Measurements from ENCODE around the gene ELK1.
A peak's percentile ranks its signal among the peaks of the same experiment; 100 is the strongest.

Gene ELK1

GRCh38 chrX:47650164-47651042 is at the start of gene ELK1:
ELK1 (minus strand) TSS chrX:47650563; CDS start chrX:47641441, 9,122 bp downstream.
- Histone ChIP-seq H3K27ac (peak within 1 kb of the TSS; percentile 88), H3K4me3 (ENCODE audit: low read depth, low read length) (peak within 1 kb of the TSS; percentile 78), H3K4me2 (ENCODE audit: low read length) (peak within 1 kb of the TSS; percentile 75), H3K27me3 (ENCODE audit: control insufficient read depth, insufficient read depth, low read length) (no peaks in the 10 kb centered on the region), H3K36me3 (ENCODE audit: control insufficient read depth, insufficient read depth, low read length) (no peaks in the 10 kb centered on the region), H3K9me3 (ENCODE audit: control insufficient read depth, low read length) (no peaks in the 10 kb centered on the region), H2AFZ (peak within 1 kb of the TSS; percentile 73), H3K79me2 (peaks cover 6% of the 10 kb centered on the region), H3K4me1 (no peaks in the 10 kb centered on the region), H3K9ac (peak within 1 kb of the TSS; percentile 19)
- no peak for TF ChIP-seq CTCF (IDR thresholded peaks at IDR 0.05)

GRCh38 chrX:47697181-47697580 is 46.8 kb upstream of the ELK1 start:
- Histone ChIP-seq H3K27ac (no peak overlapping the region), H3K9ac (no peak overlapping the region), H2AFZ (peak overlapping the region; percentile 17), H3K36me3 (ENCODE audit: control insufficient read depth, insufficient read depth, low read length) (no peaks in the 10 kb centered on the region), H3K9me3 (ENCODE audit: control insufficient read depth, low read length) (no peaks in the 10 kb centered on the region), H3K4me3 (ENCODE audit: low read depth, low read length) (no peak overlapping the region), H3K4me2 (ENCODE audit: low read length) (no peak overlapping the region), H3K4me1 (no peaks in the 10 kb centered on the region), H3K27me3 (ENCODE audit: control insufficient read depth, insufficient read depth, low read length) (no peaks in the 10 kb centered on the region), H3K79me2 (no peaks in the 10 kb centered on the region)
- TF ChIP-seq CTCF (IDR thresholded peaks at IDR 0.05) = no peak

- Histone ChIP-seq H3K27ac (no peak overlapping the region), H3K4me2 (ENCODE audit: low read length) (no peak overlapping the region), H3K27me3 (ENCODE audit: control insufficient read depth, insufficient read depth, low read length) (no peaks in the 10 kb centered on the region), H2AFZ (no peak overlapping the region), H3K79me2 (no peaks in the 10 kb centered on the region), H3K9me3 (ENCODE audit: control insufficient read depth, low read length) (no peaks in the 10 kb centered on the region), H3K4me3 (ENCODE audit: low read depth, low read length) (no peak overlapping the region), H3K4me1 (no peaks in the 10 kb centered on the region), H3K36me3 (ENCODE audit: control insufficient read depth, insufficient read depth, low read length) (no peaks in the 10 kb centered on the region), H3K9ac (no peak overlapping the region)
- TF ChIP-seq CTCF (IDR thresholded peaks at IDR 0.05) = peak; percentile 14
Observed at GRCh38 chrX:47690175-47690574, 39.8 kb upstream of the ELK1 start.

- no peak for TF ChIP-seq CTCF (IDR thresholded peaks at IDR 0.05)
- H3K9ac ChIP-seq = no peak overlapping the region
- H3K4me3 ChIP-seq (ENCODE audit: low read depth, low read length) = no peak overlapping the region
- no peak overlapping the region for H3K4me2 ChIP-seq (ENCODE audit: low read length)
- no peaks in the 10 kb centered on the region for H3K79me2 ChIP-seq
- no peaks in the 10 kb centered on the region for H3K9me3 ChIP-seq (ENCODE audit: control insufficient read depth, low read length)
- no peak overlapping the region for H3K27ac ChIP-seq
- H3K36me3 ChIP-seq (ENCODE audit: control insufficient read depth, insufficient read depth, low read length) = no peaks in the 10 kb centered on the region
- no peaks in the 10 kb centered on the region for H3K27me3 ChIP-seq (ENCODE audit: control insufficient read depth, insufficient read depth, low read length)
- no peaks in the 10 kb centered on the region for H3K4me1 ChIP-seq
- H2AFZ ChIP-seq = no peak overlapping the region
Observed at GRCh38 chrX:47687263-47687662, 36.9 kb upstream of the ELK1 start.

- Histone ChIP-seq H3K27me3 (ENCODE audit: control insufficient read depth, insufficient read depth, low read length) (no peaks in the 10 kb centered on the region), H3K9ac (no peak overlapping the region), H3K36me3 (ENCODE audit: control insufficient read depth, insufficient read depth, low read length) (no peaks in the 10 kb centered on the region), H3K4me1 (no peaks in the 10 kb centered on the region), H3K9me3 (ENCODE audit: control insufficient read depth, low read length) (no peaks in the 10 kb centered on the region), H3K27ac (no peak overlapping the region), H3K79me2 (no peaks in the 10 kb centered on the region), H3K4me2 (ENCODE audit: low read length) (no peak overlapping the region), H3K4me3 (ENCODE audit: low read depth, low read length) (no peak overlapping the region), H2AFZ (no peak overlapping the region)
- TF ChIP-seq CTCF (IDR thresholded peaks at IDR 0.05) = no peak
Observed at GRCh38 chrX:47683829-47684205, 33.5 kb upstream of the ELK1 start.

Measured in parathyroid adenoma (tissue), 2 donors.